Activated CD8-positive, alpha-beta T cell treated with anti-CD3 and anti-CD28 coated beads for 36 hours (primary cell): ENCODE results near the gene CSF3. TPM values are rescaled to one million over a fixed set of nuclear protein-coding genes. Genes with fewer than 3 reads are reported as not detected.
A peak's percentile ranks its signal among the peaks of the same experiment; 100 is the strongest.

ENCODE experiments used
- ATAC-seq: fragments of 200-7000 bp; cut with Tn5 transposase; one replicate; pipeline ENCODE4 v1.10.0; 2021; ENCODE audit warnings: mild to moderate bottlenecking, moderate library complexity
- CTCF ChIA-PET: fragments of 350-600 bp; sonication (Branson Sonifier 250); formaldehyde crosslinking; loops from one replicate; lab custom pipeline; 2021; ENCODE audit warnings: antibody characterized with exemption; lab: Charles Lee
- POLR2A ChIA-PET: fragments of 350-600 bp; sonication (Branson Sonifier 250); formaldehyde crosslinking; loops from one replicate; lab custom pipeline; 2021; ENCODE audit warnings: antibody characterized with exemption; lab: Charles Lee
- DNase-seq: peaks from one replicate; pipeline ENCODE4 v3.0.0-alpha.2; 2020
- H3K27ac Mint-ChIP-seq: one replicate; pipeline ENCODE4 v1.8.0; 2021; ENCODE audit warnings: mild to moderate bottlenecking, mixed read lengths
- H3K27me3 Mint-ChIP-seq: one replicate; pipeline ENCODE4 v1.8.0; 2021; ENCODE audit warnings: mixed read lengths
- H3K36me3 Mint-ChIP-seq: one replicate; pipeline ENCODE4 v1.8.0; 2021; ENCODE audit warnings: low read depth, mixed read lengths
- H3K4me1 Mint-ChIP-seq: one replicate; pipeline ENCODE4 v1.8.0; 2021; ENCODE audit warnings: low read depth, mixed read lengths
- H3K4me3 Mint-ChIP-seq: one replicate; pipeline ENCODE4 v1.8.0; 2021; ENCODE audit warnings: mild to moderate bottlenecking, moderate library complexity, mixed read lengths
- H3K9me3 Mint-ChIP-seq: one replicate; pipeline ENCODE4 v1.8.0; 2021; ENCODE audit warnings: mixed read lengths
- intact Hi-C: fragments of 100-400 bp; cut with micrococcal nuclease; formaldehyde crosslinking; loops from one replicate; pipeline ENCODE4 v1.10.0; 2022
- microRNA-seq: library from miRNA; unstranded; fragments of <30 nt; microRNA quantifications from one replicate; pipeline ENCODE4 v1.2.0, GENCODE V29; 2022; ENCODE audit warnings: borderline microRNAs expressed, borderline replicate concordance
- total RNA-seq, 2 experiments: library from RNA; stranded (reverse); gene quantifications; one replicate each; pipeline ENCODE4 v1.2.3, GENCODE V29; 2021
- TF ChIP-seq, protein P1 (sequence below): fragments of 200-600 bp; IDR thresholded peaks from one replicate; pipeline ENCODE4 v1.8.0; 2022; ENCODE audit warnings: antibody characterized with exemption, mild to moderate bottlenecking

The CSF3 gene
- total RNA-seq, 2 experiments from 2014 or later: not detected

DNA sequence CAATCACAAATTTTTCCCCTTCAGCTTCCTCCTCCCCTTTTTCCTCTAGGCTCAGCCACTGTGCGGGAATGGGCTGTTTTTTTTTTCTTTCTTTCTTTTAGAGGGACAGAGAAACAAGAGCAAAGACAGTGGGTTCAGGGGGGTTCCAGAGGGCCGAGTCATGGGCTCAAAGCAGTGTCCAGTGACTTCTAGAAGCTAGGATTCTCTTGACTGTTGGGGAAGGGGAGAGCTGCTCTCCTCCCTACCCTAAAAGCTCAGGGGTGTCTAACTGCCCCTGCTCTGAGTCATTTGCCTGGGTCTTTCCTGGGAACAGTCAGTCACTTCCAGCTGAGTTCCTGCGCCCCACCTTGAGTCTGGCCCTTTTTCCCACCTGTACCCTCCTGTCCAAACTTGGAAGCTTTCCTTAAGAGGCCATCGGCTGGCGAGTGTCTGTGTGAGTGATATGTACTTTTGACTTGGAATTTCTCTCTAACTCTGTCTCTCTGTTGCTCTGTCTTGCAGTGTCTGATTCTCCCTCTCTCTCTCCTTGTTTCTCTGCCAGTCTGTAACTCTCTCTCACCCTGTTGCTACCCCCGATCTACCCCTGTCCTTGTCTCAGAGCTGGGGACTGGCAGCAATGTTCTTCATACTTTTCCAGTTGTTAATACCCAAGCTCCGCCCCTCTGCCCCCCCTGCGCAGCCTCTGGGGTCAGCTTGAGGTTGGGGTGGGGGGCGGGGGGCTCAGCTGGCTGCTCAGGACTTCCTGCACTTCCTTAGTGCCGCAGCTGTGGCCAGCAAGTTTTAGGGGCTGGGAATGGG lies 49.9 kb downstream of the CSF3 start:
- H3K4me1 Mint-ChIP-seq: peaks cover 69% of the 10 kb centered on the region
- no peak for DNase-seq

DNA sequence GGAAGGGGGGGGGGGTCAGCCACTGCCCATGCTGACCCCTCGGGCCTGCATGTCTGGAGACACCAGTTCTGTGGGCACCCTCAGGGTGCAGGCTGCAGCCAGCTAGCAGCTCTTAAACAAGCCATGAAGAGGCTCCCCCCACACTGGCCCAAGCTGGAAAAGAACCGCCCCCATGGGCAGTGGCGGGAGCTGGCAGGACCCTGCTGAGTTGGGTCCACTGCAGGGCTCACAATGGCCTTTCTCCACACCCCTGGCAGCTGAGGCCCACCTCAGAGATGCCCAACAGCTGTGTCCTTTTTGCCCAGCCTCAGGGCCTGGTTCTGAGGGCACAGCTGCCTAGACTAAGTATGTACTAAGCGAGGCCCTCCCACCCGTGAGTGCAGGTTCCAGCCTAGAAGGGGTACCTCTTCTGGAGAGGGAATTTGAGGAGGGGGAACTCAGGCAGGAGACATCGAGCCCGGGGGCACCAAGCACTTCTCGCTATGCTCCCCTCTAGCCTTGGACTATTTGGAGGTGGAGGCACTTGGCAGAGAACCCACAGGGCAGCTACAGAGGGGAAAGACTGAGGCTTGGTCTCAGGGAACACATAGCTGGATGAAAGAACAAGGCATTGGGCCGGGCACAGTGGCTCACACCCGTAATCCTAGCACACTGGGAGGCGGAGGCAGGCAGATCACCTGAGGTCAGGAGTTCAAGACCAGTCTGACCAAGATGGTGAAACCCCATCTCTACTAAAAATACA lies 50.7 kb downstream of the CSF3 start:
- no peak overlapping the region for H3K4me3 Mint-ChIP-seq

More for the DNA sequence above, 49.9 kb downstream of the CSF3 start:
- ChIA-PET POLR2A (interaction anchor here (0.5 to 2.0 kb wide), 9 partner anchors 10 to 1159 kb away, joined by 3 to 7 read pairs (median 4); partner anchors contain the start of genes MED24 and NR1D1), CTCF (interaction anchor here (1.0 to 12.5 kb wide), 10 partner anchors 8 to 68 kb away, joined by 3 to 168 read pairs (median 4); partner anchors contain the start of genes MED24 and NR1D1)
- Mint-ChIP-seq H3K27me3 (no peaks in the 10 kb centered on the region), H3K4me3 (peak overlapping the region; percentile 89), H3K27ac (peak overlapping the region; percentile 35), H3K36me3 (no peaks in the 10 kb centered on the region), H3K9me3 (no peaks in the 10 kb centered on the region)
- no peak for ATAC-seq
- TF ChIP-seq, protein P1, sequence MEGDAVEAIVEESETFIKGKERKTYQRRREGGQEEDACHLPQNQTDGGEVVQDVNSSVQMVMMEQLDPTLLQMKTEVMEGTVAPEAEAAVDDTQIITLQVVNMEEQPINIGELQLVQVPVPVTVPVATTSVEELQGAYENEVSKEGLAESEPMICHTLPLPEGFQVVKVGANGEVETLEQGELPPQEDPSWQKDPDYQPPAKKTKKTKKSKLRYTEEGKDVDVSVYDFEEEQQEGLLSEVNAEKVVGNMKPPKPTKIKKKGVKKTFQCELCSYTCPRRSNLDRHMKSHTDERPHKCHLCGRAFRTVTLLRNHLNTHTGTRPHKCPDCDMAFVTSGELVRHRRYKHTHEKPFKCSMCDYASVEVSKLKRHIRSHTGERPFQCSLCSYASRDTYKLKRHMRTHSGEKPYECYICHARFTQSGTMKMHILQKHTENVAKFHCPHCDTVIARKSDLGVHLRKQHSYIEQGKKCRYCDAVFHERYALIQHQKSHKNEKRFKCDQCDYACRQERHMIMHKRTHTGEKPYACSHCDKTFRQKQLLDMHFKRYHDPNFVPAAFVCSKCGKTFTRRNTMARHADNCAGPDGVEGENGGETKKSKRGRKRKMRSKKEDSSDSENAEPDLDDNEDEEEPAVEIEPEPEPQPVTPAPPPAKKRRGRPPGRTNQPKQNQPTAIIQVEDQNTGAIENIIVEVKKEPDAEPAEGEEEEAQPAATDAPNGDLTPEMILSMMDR: no peak
- intact Hi-C loops: loop anchor here (5.0 kb wide), 1 partner anchor 47 kb away; no protein-coding TSS in a partner anchor

More for the DNA sequence above, 50.7 kb downstream of the CSF3 start:
- CTCF ChIA-PET: interaction anchor here (0.8 to 12.5 kb wide), 12 partner anchors 9 to 153 kb away, joined by 3 to 168 read pairs (median 3); partner anchors contain the start of genes MED24 and WIPF2
- ATAC-seq (no peak), DNase-seq (no peak)
- no peak overlapping the region for H3K27ac Mint-ChIP-seq
- peaks cover 77% of the 10 kb centered on the region for H3K4me1 Mint-ChIP-seq
- H3K27me3 Mint-ChIP-seq: no peaks in the 10 kb centered on the region
- POLR2A ChIA-PET: interaction anchor here (0.5 to 2.0 kb wide), 8 partner anchors 10 to 1159 kb away, joined by 3 to 7 read pairs (median 4); partner anchors contain the start of genes CASC3 and MED24
- intact Hi-C loops: no loop called here
- TF ChIP-seq, protein P1: no peak
- no peaks in the 10 kb centered on the region for H3K9me3 Mint-ChIP-seq
- no peaks in the 10 kb centered on the region for H3K36me3 Mint-ChIP-seq

Small RNAs within 50 kb of the gene (microRNA-seq; reads per million reads assigned to microRNA genes)
- gene MIR6884: not detected

Other genes with a start within 250 kb of the CSF3 start
- 10 to 100 TPM; 52.1 to 52.2 TPM for gene IKZF3, start 151.1 kb upstream of the CSF3 start, total RNA-seq
- not detected for gene ZPBP2, start 147.2 kb upstream of the CSF3 start, total RNA-seq
- gene GSDMB, start 96.8 kb upstream of the CSF3 start, total RNA-seq: 10 to 100 TPM; 26.9 to 32.5 TPM
- 10 to 100 TPM; 78.8 to 80.5 TPM for gene ORMDL3, start 87.8 kb upstream of the CSF3 start, total RNA-seq
- gene LRRC3C, start 87.7 kb upstream of the CSF3 start, total RNA-seq: not detected
- gene GSDMA, start 52.4 kb upstream of the CSF3 start, total RNA-seq: 1 to 10 TPM; 1.3 to 1.6 TPM
- 100 to 1,000 TPM; 149 to 153 TPM for gene PSMD3, start 34.6 kb upstream of the CSF3 start, total RNA-seq
- 10 to 100 TPM; 90.2 to 96.4 TPM for gene MED24, start 39.0 kb downstream of the CSF3 start, total RNA-seq
- 10 to 100 TPM; 11.1 to 13.8 TPM for gene THRA, start 47.5 kb downstream of the CSF3 start, total RNA-seq
- 1 to 10 TPM; 6.0 to 6.5 TPM for gene NR1D1, start 85.1 kb downstream of the CSF3 start, total RNA-seq
- gene MSL1, start 106.5 kb downstream of the CSF3 start, total RNA-seq: 10 to 100 TPM; 69.0 to 70.1 TPM
- gene CASC3, start 125.1 kb downstream of the CSF3 start, total RNA-seq: 10 to 100 TPM; 75.1 to 75.6 TPM
- gene RAPGEFL1, start 162.0 kb downstream of the CSF3 start, total RNA-seq: 1 to 10 TPM; 3.8 to 5.4 TPM
- 10 to 100 TPM; 15.3 to 17.9 TPM for gene WIPF2, start 203.9 kb downstream of the CSF3 start, total RNA-seq